HG03575 (cell line): ENCODE data around the gene GPM6B.

ENCODE experiments used
- ATAC-seq: cut with Tn5 transposase; IDR thresholded peaks from one replicate; pipeline ENCODE4 v1.9.1; 2021; ENCODE audit not compliant: unreplicated experiment, insufficient number of reproducible peaks, low FRiP score; ENCODE audit errors: extremely low read depth

Gene GPM6B

GRCh38 chrX:13816643-13817627 is at the start of gene GPM6B:
GPM6B (minus strand) TSS chrX:13817093; CDS start chrX:13816904, 189 bp downstream.
- ATAC-seq = no peak

- ATAC-seq = no peak
Measured at GRCh38 chrX:13864264-13864663, 47.4 kb upstream of the GPM6B start.

GRCh38 chrX:13863324-13863723 is 46.4 kb upstream of the GPM6B start:
- ATAC-seq = no peak

- ATAC-seq = no peak
Measured at GRCh38 chrX:13859724-13860123, 42.8 kb upstream of the GPM6B start.

GRCh38 chrX:13857804-13858203 is 40.9 kb upstream of the GPM6B start:
- ATAC-seq = no peak

GRCh38 chrX:13855689-13856450 is 39.0 kb upstream of the GPM6B start:
- ATAC-seq = no peak

- no peak for ATAC-seq
Measured at GRCh38 chrX:13854003-13854402, 37.1 kb upstream of the GPM6B start.

- ATAC-seq = no peak
Measured at GRCh38 chrX:13852001-13852695, 35.3 kb upstream of the GPM6B start.

- no peak for ATAC-seq
Measured at GRCh38 chrX:13845721-13846378, 29.0 kb upstream of the GPM6B start.

GRCh38 chrX:13843150-13843721 is 26.3 kb upstream of the GPM6B start:
- no peak for ATAC-seq

GRCh38 chrX:13840121-13840520 is 23.2 kb upstream of the GPM6B start:
- ATAC-seq = no peak

GRCh38 chrX:13837290-13837745 is 20.4 kb upstream of the GPM6B start:
- no peak for ATAC-seq

- no peak for ATAC-seq
Measured at GRCh38 chrX:13836575-13836974, 19.7 kb upstream of the GPM6B start.

- no peak for ATAC-seq
Measured at GRCh38 chrX:13835825-13836224, 18.9 kb upstream of the GPM6B start.

GRCh38 chrX:13834355-13834754 is 17.5 kb upstream of the GPM6B start:
- no peak for ATAC-seq

GRCh38 chrX:13829983-13830382 is 13.1 kb upstream of the GPM6B start:
- ATAC-seq = no peak

- ATAC-seq = no peak
Measured at GRCh38 chrX:13828392-13828791, 11.5 kb upstream of the GPM6B start.

GRCh38 chrX:13827298-13828090 is 10.6 kb upstream of the GPM6B start:
- ATAC-seq = no peak
